ENCODE data around the gene ITIH5.
"Not testable (repeated sequence)": the region's sequence is repeated elsewhere in the genome, so short reads cannot be mapped to it uniquely, and the experiment has no call there.

ITIH5 gene

GRCh38 chr10:7686351-7687171 is 19.8 kb upstream of the ITIH5 start:
- no peak for DNase-seq

GRCh38 chr10:7680078-7680477 is 13.3 kb upstream of the ITIH5 start:
- DNase-seq = not testable (repeated sequence)

GRCh38 chr10:7679256-7679655 is 12.5 kb upstream of the ITIH5 start:
- no peak for DNase-seq

GRCh38 chr10:7672341-7673134 is 5.8 kb upstream of the ITIH5 start:
- no peak for DNase-seq

- no peak for DNase-seq
Measured at GRCh38 chr10:7670157-7670556, 3.4 kb upstream of the ITIH5 start.

- DNase-seq = no peak
Measured at GRCh38 chr10:7667262-7668141, 736 bp upstream of the ITIH5 start.

GRCh38 chr10:7665767-7666166 is 999 bp downstream of the ITIH5 start:
- DNase-seq = no peak

GRCh38 chr10:7664707-7665106 is 2.1 kb downstream of the ITIH5 start:
- DNase-seq = no peak

- no peak for DNase-seq
Measured at GRCh38 chr10:7662522-7662921, 4.2 kb downstream of the ITIH5 start.

- DNase-seq = no peak
Measured at GRCh38 chr10:7659560-7659959, 7.2 kb downstream of the ITIH5 start.

GRCh38 chr10:7657552-7657951 is 9.2 kb downstream of the ITIH5 start:
- DNase-seq = no peak

GRCh38 chr10:7657079-7657478 is 9.7 kb downstream of the ITIH5 start:
- not testable (repeated sequence) for DNase-seq

- no peak for DNase-seq
Measured at GRCh38 chr10:7651853-7652470, 14.8 kb downstream of the ITIH5 start.

- no peak for DNase-seq
Measured at GRCh38 chr10:7649673-7650300, 17.0 kb downstream of the ITIH5 start.

- no peak for DNase-seq
Measured at GRCh38 chr10:7647062-7647664, 19.6 kb downstream of the ITIH5 start.

- no peak for DNase-seq
Measured at GRCh38 chr10:7642491-7643011, 24.2 kb downstream of the ITIH5 start.

GRCh38 chr10:7635408-7636125 is 31.2 kb downstream of the ITIH5 start:
- DNase-seq = no peak

- no peak for DNase-seq
Measured at GRCh38 chr10:7634142-7634894, 32.4 kb downstream of the ITIH5 start.

- DNase-seq = no peak
Measured at GRCh38 chr10:7626283-7626682, 40.5 kb downstream of the ITIH5 start.

- no peak for DNase-seq
Measured at GRCh38 chr10:7625836-7626235, 40.9 kb downstream of the ITIH5 start.

All from NCI-H1092 (cell line).